HTERT RPE-1 (cell line): ENCODE results near the gene CDIPT.
"Not testable (repeated sequence)": the region's sequence is repeated elsewhere in the genome, so short reads cannot be mapped to it uniquely, and the experiment has no call there.

ENCODE experiments used
- in situ Hi-C: fragments of 300-500 bp; cut with MboI; formaldehyde crosslinking; loops from 4 replicates; pipeline ENCODE4 v1.14.3; 2020; ENCODE audit warnings: low sequenced_read_pairs

CDIPT gene

DNA sequence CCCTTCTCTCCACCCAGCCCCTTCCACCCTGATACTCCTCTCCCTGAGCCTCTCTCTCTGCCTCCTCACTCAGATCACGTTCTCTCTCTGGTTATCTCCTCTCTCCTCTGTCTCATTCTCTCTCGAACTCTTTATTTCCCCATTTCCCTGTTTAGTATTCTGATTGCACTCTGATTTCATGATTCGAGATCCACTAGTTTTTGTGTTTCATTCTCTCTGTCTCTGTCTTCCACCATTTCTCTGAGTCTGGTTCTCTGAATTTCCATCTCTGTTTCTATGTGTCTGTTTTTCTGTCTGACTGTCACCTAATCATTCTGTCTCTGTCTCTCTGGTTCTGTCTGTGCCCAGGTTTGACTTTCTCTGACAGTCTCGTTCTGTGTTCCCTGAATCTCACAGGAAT lies 34.3 kb upstream of the CDIPT start:
- in situ Hi-C loops, result no loop called here

DNA sequence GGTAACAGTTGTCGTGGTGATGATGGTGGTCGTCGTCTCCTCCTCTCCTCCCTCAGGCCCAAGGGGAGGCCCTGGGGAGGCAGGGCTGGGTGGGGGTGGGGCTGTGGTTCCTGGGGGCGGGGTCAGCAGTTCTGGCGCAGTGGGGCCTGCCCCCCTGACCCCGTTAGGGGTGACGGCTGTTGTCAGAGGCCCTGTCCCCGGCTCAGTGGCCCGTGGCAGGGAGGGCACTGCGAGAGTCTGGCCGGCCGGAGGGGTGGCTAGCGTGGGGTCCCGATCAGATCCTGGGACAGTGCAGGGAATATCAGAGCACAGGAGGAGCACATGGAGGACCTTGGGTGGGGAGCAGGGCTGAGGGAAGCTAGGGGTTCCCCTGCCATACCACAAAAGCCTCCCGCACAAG lies 33.8 kb upstream of the CDIPT start:
- in situ Hi-C loops, result no loop called here

DNA sequence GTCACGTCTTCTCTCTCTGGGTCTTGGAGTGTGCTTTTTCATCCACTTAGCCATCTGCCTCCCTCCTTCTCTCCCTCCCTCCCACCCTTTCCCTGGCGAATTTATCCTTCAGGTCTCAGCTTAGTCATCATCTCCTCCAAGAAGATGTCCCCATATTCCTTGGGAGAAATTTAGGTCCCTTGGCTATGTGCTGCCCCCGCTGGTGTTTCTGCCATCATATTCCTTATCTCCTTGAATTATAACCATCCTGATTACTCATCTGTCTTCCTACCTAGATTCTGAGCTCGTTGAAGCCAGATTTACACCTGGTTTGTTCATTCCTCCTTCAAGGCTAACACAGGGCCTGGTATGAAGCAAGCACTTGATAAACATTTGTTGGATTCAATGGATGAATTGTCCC lies 31.3 kb upstream of the CDIPT start:
- in situ Hi-C loops, result no loop called here

DNA sequence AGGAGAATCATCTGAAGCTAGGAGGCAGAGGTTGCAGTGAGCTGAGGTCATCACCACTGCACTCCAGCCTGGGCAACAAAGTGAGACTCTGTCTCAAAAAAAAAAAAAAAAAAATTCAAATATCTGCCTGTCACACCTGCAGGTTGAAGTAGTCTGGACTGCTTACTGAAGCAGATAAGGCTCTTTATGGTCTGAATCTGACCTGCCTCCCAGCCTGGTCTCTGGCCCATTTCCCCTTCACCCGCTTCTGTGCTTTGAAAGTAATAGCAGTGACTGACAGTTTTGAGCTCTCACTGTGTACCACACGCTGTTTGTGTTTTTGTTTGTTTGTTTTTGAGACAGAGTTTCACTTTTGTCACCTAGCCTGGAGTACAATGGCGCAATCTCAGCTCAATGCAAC lies 30.5 kb upstream of the CDIPT start:
- in situ Hi-C loops, result no loop called here

DNA sequence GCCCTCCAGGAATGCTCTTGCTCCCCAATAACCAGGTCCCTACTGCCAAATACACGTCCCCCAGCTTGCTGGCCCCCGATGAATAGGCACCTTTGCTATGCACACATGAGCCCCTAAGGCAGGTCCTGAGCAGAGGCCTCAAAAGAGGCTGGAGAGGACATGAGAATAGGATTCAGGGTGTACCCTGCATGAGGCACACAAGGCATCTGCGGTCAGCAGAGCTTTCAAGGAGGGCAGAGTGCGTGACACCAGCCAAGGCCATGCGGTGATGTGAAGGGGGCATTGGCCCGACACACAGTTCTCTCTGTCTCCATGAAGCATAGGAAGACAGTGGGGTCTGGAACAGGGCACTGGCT lies 29.4 kb upstream of the CDIPT start:
- in situ Hi-C loops, result no loop called here

DNA sequence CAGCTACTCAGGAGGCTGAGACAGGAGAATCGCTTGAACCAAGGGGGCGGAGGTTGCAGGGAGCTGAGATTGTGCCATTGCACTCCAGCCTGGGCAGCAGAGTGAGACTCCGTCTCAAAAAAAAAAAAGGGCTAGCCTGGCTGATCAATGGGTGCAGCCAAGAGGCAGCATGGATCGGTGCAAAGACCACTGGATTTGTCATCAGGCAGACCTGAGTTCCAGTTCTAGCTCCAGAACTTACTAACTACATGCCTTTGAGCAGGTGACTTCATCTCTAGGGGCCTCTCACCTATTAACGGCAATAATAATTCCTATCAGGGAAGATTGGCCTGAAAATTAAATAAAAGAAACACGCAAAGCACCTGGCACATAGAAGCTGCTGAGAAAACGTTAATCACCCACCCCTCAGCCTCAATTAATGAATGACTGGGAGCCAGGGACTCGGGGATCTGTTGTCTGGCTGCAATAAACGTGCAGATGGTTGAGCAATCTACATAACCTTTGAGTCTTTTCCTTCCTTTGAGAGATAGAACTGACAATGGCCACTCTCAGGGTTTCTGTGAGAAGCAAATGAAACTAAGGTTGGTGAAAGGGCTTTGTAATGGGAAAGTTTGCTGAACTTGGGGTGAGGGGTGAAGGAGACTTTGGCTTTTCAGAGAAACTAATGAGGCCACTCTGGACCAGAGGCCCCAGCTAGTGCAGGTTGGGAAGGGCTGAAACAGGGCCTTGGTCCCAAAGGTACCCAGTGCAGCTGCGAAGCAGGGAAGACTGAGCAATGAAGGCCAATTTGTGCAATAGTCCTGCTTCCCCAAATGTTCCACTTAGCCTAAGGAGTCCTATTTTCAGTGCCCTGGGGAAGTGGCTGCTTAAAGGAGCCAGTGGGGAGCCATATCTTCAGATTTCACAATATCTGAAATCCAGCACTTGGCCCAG lies 28.8 kb upstream of the CDIPT start:
- in situ Hi-C loops, result no loop called here

DNA sequence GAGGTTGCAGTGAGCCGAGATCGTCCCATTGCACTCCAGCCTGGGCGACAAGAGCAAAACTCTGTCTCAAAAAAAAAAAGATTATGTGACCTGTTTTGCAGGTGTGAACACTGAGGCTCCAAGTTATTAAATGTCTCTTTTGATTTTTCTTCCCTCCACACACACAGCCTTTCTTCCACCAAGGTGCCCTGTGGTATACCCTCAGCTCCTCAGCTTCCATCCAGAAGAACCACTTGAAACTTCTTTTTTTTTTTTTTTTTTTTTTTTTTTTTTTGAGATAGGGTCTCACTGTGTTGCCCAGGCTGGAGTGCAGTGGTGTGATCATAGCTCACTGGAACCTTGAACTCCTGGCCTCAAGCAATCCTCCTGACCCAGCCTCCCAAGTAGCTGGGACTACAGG lies 26.3 kb upstream of the CDIPT start:
- in situ Hi-C loops, result not testable (repeated sequence)

DNA sequence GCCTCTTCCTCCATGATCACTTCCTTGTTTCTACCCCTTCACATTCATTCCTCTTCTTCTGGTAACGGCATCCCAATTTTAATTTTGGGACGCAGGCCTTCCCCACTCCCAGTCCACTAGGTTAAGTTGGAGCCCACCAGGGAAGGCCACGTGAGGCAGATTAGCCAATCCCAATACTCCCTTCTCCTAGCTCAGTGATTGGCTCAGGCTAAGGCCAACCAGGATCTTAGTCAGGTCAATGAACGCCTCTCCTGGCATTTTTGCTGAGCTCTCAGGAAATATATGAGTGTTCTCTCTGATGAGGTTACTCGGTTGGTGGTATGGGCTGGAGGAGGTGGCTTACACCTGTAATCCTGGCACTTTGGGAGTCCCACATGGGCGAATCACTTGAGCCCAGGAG lies 21.0 kb upstream of the CDIPT start:
- in situ Hi-C loops, result no loop called here

DNA sequence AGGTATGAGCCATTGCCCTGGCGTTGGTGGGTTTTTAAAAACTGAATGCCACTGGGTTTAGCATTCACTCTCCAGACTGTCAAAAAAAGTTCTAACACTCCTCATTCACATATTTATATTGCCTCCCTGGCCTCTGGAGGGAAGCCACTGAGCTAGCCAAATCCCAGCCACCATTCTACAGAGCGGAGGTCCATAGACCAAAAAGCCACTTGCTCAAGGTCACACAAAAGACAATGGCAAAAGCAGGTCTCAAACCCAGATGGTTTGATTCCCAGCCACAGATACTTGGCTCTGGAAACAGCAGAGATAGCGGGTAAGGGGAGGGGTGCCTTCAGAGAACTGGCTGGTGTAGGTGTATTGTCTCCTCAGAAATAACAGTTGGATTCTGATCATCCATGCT lies 18.0 kb upstream of the CDIPT start:
- in situ Hi-C loops, result no loop called here

DNA sequence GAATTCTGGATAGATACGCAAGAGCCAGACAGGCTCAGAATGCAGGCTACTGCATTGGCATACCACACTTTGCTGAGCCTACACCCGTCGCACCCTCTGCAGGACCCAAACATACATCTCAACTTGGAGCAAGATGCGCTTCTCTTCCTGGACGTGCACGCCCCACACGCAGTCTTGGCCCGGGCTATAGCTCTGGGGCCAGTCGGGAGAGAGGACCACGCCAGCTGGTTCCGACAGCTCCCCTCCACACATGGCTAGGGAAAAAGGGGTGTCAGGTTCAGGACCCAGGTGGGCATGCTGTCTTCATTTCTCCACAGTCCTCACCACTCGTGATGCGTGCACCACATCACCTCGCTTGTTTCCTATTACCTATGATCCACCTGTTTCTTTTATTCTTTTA lies 15.1 kb upstream of the CDIPT start:
- in situ Hi-C loops, result no loop called here

DNA sequence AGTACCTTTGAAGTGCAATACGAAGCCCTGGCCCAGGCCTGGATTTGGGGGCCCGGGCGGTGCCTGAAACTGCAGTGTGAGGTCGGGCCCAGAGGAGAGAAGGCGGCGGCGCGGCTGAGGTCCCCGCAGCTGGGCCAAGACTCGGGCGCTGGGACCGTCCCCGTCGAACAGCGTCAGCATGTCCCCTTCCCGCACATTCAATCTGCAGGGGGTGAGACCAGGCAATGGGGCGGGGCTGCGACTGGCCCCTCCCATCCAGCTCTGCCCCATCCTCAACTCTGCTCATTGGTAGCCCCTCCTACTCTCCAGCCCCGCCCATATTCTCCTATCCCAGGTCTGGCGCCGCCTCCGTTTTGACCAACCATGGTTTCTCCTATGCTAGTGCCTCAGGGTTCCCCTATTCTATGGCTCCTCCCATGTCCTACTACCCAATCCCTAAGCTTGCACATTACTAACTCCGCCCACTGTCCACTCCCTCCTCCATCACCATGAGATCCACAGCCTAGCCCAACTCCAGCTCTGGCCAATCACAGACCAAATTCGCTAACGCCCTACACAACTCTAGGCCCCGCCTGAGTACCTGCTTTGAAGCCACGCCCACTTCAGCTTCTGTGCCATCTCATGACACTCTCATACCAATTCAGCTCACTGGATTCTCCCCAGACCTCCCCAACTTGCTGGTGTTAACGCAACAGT lies 14.4 kb upstream of the CDIPT start:
- in situ Hi-C loops, result no loop called here

DNA sequence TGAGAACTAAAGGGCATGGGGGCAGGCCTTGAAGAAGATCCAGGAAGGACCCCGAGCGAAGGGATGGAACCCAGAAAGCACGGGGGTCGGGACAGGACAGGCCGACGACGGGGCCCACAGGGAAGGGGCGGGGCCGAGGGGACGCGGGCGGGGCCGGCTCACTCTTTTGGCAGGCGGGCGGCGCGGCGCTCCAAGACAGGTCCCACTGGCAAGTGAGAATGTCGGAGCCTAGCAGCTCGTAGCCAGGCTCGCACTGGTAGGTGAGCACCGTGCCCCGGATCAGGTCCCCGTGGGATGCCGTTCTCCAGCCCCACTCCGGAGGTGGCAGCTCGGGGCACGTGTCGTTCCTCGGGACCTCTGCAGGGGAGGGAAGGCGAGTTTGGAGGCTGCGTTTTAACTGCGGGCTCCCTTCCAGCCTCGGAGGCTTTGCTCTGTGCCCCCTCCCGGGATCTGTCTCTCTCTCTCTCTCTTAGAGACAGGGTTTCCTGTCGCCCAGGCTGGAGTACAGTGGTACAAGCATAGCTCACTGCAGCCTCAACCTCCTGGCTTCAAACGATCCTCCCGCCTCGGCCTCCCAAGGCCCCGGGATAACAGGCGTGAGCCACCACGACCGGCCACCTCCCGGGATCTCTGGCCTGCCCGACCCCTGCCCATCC lies 13.7 kb upstream of the CDIPT start:
- in situ Hi-C loops, result no loop called here

DNA sequence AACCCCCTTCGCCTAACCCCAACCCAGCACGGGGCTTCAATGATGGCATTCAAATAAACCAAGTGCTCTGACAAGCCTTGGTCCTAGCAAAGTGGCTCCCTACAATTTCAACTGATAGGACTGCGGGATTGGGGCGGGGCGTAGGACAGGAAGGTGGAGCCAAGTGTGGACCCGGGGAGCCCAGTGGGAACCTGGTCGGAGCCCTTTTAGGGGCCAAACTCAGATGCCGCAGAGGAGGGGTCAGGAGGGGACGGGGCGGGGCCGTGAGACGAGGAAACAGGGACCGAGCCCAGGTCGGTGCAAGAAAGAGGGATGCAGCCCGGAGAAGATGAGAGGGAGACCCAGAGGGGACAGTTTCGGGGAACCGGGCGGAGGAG lies 13.2 kb upstream of the CDIPT start:
- in situ Hi-C loops, result no loop called here

DNA sequence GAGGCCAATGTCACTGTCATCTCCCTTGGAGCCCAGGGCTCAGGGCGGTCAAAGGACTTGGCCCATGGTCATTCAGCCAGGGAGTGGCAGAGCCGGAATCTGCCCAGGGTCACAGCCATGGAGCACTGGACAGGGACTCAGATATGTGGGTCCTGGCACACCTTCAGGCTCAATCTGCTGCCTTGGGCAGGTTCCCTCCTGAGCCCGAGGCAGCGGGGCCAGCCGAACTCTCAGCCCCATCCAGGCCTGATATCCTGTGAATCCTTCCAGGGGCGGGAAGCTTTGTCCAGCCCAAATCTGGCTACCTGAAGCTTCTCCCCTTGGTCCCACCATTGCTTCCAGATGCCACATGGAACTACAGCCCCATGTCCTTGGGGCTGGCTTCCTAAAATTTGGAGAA lies 12.2 kb upstream of the CDIPT start:
- in situ Hi-C loops, result no loop called here

DNA sequence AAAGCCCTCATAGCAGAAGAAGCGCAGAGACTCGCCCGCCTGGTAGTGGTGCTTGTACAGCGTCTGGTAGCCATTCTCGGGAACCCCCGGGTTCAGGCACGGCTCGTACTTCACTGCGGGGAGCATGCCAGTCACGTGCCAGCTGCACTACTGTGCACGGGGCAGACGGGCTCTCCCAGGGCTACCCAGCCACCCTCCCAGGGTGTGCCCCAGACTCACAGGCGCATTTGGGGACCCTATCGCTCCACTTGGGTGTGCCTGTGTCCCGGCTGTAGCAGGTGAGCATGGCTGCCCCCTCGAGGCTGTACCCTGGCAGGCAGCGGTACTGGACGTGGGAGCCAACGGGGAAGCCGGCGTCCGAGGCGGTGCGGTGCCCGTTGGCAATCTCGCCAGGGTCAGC lies 10.3 kb upstream of the CDIPT start:
- in situ Hi-C loops, result no loop called here

DNA sequence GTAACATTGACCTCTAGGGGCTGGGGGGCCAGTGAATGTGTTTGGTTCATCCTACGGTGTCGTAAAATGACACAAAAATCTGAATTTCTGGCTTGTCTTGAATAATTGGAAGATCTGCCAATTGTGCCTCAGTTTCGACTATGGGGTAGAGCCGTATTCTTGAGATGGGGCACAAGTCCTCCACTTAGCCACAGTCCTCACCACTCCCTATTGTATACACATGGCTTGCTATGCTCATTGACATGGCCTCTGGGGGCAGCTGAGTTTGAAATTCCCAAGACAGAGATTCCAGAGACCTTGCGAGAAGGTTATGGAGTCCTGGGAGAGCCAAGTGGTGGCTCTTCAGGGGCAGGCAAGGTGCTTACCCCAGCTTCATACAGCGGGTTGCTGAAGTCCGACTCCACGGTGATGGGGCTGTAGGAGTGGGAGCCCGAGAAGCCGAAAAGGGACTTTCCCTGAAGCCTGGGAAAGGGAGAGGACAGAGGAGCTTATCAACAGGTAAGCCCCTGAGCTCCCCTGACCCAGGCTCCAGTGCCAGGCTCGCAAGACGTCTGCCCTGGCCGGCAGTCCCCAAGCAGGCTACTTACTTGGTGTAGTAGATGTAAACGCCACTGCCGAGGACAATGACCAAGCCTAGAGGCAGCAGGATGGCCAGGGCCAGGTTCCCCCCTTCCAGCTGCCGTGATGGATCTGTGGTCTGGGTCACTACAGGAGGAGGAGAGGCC lies 9.0 kb upstream of the CDIPT start:
- in situ Hi-C loops, result no loop called here

DNA sequence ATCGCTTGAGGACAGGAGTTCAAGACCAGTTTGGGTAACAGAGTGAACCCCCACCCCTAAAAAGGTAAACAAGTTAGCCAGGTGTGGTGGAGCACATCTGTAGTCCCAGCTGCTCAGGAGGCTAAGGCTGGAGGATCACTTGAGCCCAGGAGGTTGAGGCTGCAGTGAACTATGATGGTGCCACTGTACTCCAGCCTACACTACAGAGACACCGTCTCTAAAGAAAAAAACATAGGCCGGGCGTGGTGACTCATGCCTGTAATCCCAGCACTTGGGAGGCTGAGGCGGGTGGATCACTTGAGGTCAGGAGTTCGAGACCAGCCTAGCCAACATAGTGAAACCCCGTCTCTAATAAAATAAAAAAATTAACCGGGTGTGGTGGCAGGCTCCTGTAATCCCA lies 6.0 kb upstream of the CDIPT start:
- in situ Hi-C loops, result not testable (repeated sequence)

DNA sequence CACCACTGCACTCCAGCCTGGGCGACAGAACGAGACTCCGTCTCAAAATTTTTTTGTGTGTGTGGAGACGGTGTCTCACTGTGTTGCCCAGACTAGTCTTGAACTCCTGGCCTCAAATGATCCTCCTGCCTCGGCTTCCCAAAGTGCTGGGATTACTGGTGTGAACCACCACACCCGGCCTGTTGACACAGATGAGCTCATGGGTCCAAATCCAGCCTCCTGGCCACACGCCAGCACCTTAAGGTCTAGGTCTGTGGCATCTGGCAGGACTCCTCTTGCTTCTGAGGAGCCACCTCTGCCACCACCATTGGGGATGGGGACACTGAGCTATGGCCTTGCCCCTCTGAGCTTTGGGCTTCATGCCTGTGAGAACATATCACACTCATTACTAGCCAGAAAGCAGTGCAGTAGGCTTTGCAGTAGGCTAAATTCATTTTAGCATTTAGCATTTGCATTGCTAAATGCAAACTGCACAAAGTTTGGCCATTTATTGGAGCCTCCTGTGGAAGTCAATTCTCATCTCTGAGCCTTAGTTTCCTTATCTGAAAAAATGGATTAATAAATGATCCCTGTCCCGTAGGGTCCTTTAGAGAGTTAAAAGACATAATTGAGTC lies 5.5 kb upstream of the CDIPT start:
- in situ Hi-C loops, result no loop called here

DNA sequence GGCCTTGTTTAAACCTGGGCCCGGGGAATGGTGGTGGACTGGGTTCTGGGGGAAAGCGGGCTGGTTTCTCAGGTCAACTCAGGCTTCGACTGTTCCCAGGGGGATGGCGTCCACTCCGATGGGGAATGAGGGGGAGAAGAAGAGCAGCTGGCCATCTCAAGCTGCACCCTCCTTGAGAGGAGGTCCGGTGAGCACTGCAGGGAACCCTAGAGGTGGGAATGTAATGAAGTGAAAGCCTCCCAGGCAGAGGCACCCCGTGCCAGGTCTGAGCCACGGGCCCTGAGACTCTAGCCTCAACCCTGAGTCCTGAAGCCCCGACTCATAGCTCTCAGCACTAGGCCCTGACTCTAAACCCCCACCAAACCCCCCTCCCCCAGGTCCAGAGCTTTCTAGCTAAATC lies 1.2 kb upstream of the CDIPT start:
- in situ Hi-C loops, result no loop called here

DNA sequence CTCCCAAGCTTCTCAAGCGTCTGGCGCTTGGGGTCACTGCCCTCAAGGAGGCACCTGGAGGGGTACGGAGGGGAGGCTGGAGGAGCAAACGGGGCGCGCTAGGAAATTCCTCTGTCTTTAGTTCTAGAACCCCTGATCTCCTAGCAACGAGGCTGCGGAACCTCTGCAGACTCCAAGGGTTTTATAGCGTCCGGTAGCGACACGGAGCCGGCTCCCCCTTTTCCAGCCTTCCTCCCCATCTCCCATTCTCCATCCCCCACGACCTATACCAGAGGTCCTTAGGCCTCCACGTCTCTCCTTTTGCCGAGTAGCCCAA lies 601 bp upstream of the CDIPT start:
- in situ Hi-C loops, result no loop called here

DNA sequence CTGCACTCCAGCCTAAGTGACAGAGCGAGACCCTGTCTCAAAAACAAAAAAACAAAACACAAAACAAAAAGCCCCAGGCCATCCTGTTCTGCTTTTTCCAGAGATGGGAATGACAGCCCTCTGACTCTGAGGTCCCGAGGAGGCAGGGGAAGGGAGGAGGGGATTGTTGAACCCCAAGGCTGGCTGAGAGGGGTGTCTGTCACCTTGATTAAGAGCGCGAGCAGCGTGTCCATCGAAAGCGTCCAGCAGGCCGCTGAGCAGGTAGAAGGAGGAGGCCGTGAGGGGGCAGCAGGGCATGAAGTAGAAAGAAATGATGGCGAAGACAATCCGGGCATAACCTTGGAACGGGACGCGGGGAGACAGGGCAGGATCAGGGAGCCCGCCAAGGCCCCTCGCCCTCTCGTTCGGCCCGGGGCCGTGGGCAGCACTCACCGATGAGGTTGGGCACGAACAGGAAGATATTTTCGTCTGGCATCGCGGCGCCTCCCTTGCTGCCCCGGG lies 593 bp downstream of the CDIPT start:
- in situ Hi-C loops, result no loop called here
